ENCODE data around the gene KISS1.

Gene KISS1

DNA sequence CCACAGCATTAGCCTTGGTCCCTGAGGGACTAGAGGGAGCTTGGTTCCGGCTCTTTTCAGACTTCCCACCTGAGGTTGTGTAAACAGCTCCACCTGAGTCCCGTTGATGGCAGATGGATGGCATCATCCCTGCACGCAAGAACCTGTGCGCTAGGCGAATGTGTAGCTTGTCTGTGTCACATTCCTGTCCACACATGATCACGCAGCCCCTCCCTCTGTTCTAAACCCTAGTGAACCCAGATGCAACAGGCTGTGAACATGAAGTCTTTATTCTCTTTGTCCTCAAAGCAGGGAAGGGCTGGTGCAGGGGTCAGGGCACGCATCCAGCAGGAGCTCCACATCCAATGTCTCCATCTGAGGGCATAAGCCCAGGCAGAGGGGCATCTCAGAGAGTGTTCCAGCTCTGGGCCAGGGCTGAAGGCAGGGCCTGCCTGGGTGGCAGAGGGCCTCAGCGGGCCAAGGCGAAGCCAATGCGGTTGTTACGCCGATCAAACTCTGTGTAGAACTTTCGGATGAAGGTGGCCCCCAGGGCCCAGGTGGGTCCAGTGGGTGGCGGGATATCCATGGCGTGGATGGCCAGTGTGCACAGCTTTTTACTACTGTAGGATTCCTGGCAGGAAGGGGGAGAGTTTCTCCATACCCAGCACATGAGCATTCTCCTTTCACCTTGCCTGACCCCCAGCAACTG lies 41.6 kb downstream of the KISS1 start:
- no peak for DNase-seq (ENCODE audit: low spot score)

DNA sequence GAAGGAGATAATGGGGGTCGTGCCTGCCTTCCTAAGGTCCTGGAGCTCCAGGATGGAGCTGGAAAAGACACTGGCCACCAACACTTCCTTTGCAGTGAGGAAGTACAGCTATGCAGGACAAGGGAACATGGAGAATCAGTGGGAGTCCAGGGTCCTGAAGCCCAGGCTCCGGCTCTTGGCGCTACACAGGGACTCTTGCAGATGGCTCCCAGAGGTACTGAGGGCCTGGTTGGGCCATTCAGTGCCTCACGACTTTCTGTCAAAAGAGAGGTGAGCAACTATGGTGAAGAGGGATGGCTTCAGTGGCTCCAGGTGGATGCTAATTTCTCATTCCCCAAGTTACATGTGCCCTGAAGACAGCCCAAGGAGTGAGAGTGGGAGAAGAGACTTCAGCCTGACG lies 42.6 kb downstream of the KISS1 start:
- DNase-seq (ENCODE audit: low spot score) = no peak

DNA sequence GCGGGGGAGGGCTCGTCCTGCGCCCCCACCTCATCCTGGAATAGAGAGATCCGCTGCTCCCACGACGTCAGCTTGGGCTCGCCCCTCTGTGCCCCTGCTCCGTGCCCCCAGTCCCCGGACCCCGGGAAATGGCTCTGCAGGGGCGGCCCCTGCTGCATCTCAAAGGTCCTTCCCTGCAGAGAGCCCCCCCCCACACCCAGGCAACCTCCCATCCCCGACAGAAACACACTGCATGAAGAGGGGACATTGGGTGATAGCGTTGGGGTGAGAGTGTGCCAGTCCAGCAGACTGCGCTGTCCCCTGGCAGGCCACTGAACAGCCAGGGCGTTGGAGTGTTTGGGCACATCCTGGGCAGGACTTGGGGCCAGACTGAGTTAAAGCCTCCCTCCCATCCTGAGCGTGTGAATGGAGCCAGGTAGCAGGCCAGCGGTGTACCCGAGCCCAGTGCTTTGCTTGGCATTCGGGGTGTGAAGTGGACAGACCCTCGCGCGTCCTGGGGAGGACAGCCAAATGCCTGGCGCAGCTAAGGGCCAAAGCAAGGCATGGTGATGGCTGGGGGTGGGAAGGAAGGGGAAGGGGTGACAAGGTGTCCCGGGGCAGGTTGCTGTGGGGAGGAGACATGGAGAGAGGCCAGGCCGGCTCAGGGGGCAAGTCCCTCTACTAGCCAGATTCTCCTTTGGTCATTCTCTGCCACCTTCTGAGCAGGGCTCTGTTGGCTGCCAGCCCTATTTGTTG lies 43.8 kb downstream of the KISS1 start:
- DNase-seq (ENCODE audit: low spot score) = no peak

DNA sequence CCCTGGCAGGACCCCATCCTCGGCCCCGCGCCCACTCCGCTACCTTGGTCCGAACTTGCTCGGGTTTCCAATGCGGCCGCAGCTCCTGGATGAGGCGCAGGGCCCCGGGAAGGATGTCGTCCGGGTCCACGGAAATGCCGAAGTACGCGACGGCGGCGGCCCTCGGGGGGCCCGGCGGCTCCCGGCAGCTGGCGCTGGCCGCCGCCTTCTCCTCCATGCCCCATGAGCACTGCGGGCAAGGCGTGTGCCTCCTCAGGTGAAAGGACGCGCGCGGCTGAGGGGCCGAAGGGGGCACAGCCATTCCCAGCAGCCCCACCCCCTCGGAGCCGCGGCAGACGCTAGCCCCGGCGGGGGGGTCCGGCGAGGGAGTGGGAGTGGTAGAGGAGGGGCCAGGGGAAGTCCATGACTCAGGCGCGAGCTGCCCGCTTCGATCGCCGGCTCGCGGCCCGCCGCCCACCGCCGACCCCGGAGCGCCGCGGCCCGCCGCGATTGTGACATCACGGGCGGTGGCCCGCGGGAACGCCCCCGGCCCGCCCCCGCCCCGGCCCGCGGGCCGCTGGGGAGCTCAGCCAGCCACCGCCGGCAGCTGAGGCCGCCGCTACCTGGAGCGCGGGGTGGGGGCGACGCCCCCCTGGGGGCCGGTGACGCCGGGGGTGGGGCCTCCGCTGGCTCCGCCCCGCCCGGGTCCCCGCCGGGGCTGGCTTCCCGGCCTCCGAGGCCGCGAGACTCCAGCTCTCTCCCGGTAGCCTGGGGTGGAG lies 44.6 kb downstream of the KISS1 start, which contains the start of gene ETNK2:
TSS of gene ETNK2 (minus strand) at position 493 of the 758 bp plus-strand sequence. CDS start at position 301, 192 bp downstream.
- no peak for DNase-seq (ENCODE audit: low spot score)

DNA sequence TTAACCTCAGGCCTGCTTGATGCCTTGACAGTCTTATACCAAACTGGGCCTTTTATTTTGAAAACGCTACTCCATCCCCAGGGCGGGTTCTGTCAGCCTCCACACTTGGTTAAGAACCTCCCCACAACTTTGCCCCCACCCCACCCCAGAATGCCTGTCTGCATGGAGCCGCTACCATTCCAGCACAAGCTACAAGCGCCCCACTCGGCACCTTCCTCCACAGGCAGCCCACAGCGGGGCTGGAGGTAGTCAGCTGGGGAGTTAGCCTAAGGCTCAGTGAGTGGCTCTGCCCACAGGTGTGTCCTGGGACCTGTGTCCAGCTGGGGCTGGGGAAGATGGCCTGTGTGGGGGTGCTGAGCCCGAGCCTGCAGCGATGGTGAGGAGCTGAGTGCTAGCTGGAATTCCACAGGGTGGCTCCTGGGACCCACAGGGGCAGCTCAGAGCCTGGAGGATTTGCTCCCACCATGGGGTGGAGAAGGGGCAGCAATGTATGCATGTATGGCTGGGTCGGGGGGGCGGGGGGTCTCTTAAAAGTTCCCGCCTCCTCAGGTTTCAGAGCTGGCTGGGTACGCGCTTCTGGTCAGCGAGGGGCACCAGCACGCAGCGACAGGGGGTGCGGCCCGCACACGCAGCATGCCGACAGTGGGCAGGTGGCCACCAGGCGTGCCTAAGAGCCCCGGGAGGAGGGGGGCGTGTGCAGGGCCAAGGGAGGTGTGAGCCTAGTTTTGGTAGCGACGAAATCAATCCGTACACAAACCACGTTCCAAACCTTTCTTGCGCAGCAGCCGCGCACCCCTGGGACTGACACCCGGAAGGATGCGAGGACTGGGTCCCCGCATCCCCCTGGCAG lies 45.4 kb downstream of the KISS1 start:
- no peak for DNase-seq (ENCODE audit: low spot score)

DNA sequence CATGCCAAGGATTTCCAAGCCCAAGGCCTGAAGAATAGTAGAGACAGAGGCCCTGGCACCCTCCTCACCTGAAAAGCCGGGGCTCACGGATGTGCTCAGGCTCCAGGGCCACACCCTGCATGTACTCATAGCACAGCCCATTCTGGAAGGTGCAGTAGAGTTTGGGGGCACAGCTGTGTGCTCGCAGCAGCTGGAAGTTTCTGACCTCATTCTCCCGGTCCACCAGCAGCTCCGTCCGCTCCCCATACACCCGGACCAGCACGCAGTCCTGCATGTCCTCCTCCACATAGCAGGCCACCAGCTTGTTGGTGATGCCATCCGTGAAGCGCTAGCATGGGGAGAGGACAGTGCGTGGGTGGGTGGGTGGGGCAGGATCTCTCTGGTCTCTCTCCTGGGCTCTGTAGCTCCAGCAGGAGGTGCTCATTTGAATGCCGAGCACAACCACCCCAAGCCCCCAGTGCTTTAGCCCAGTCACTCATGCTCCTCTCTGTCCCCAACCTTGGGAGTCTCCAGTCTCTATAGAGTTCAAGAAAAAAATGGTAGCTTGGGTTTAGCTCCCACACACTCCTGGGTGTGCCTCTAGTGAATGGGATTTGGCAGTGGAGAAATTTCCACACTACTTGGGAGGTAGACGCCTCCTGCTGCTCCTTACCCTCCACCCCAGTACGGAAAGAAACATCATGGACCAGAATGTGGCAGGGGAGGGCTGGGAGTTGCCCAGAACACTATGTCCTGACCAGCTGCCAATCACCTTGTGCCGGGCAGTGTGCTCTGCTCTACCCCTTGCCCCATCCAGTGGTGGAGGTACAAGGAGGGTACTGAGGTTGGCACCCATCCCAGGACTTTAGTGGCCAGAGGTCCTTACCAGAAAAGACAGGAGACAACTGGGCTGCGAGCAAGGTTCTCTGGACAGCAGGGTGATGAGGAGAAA lies 46.4 kb downstream of the KISS1 start:
- no peak for DNase-seq (ENCODE audit: low spot score)

DNA sequence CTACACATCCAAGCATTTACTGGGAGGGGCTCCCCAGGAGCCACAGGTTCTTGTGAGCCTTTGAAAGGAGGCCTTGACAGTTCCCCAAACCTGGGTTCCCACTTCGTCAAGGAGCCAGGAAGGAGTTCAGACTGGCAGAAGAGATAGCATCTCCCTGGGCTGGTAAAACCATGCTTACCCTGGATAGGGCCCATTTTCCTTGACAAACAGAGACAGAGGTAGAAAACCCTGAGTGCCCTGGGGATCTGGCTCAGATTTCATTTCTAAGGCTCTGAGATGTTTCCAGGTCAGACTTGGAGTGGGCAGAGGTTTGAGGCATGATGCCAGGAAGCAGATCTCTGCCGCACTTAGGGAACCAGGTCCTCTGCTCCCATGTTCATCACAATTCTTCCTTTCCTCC lies 47.2 kb downstream of the KISS1 start:
- DNase-seq (ENCODE audit: low spot score) = no peak

DNA sequence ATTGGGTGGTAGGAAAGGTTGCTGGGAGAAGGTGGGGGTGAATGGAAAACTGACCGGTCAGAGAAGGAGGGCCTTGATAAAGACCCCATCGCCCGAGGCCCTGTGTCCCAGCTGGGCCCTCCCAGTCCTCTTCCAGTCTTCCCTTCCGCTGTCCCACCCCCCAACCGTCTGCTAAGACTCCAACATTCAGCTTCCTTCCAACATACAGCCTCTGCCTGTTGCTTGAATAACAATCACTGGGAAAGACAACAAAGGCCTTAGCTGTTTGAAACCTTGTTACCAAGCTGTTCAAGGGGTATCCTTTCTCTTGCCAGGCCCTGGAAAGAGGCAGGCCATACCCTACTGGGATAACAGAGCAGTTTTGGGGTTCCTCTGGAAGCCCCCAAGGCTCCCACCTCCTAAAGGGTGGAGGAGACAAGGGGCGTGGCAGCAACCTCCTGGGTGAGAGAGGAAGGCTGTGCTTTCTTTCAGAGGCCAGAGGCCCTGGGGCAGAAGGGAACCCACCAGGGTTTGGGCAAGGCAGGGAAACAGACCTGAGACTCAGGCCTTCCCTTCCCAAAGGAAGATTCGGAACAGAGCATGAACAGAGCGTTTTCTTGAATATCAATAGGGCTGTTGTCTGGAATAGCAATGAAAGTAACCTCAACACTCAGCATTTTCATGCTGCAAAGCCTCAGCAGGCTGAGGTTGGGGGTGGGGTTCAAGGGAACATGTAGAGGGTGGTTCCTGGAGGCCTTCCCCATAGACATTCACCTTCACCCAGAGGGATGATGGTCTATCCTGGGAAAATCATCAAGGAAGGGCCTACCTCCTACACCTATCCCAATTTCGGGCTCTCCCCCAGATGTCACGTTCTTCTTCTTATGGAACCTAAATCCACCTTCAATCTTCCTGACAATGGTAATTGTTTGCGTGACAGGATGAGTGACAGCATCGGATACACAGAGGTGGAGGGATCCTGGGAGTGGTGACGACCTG lies 48.6 kb downstream of the KISS1 start:
- DNase-seq (ENCODE audit: low spot score) = no peak

DNA sequence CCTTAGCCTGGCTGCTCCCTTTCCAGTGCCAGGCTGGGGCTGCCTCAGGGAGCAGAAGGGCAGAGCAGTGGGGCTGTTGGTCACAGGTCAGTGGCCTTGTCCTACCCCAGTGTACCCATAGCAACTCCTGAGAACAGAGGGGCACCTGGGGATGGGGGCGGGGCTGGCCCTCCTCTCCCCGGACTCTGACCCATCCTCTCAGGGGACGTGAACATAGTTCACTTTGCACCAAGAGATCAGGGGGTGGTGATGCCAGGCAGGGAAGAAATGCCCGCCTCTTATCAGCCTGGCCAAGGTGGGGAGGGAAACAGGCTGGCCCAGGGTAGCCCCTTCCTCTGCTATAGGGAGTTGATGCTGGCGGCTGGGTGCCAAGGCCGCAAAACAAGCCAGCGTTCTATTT lies 49.3 kb downstream of the KISS1 start:
- DNase-seq (ENCODE audit: low spot score) = no peak

DNA sequence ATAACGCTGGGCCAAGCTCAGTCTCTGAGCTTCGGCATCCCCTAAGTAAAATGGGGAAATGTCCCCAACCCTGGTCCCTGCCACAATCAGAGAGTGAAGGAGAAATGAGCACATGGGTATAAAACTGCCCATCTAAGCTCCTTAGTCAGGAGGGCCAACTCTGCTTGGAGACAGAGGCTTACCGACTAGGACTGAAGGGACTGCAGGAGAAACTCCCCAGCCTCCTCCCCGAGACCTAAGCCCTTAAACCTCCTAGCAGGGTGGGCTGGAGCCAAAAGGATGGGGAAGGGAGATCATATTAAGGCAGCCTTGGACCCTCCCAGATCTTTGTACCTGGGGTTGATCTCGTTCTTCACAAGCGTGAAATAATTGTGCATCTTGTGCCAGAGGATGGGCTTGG lies 50.0 kb downstream of the KISS1 start:
- no peak for DNase-seq (ENCODE audit: low spot score)

DNA sequence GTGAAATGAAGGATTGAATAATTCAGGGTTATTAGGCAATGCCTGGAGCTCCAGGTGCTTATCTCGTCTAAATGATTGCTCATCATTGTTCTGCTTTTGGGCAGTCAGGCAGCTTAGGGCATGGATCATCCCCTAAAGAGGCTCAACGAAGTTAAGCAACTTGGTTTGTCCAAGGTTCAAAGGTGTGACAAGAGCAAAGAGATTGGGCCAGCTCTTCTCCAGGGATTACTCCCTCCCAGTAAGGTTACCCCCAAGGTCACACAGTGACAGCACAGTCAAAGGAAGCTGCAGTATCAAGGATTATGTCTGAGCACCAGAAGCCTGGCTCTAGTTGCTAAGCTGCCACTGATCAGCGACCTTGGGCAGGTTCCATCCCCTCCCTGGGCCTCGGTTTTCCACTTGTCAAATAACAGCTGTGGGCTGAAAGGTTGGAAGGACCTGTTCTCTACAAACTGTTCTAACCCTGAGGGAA lies 51.2 kb downstream of the KISS1 start:
- no peak for DNase-seq (ENCODE audit: low spot score)

DNA sequence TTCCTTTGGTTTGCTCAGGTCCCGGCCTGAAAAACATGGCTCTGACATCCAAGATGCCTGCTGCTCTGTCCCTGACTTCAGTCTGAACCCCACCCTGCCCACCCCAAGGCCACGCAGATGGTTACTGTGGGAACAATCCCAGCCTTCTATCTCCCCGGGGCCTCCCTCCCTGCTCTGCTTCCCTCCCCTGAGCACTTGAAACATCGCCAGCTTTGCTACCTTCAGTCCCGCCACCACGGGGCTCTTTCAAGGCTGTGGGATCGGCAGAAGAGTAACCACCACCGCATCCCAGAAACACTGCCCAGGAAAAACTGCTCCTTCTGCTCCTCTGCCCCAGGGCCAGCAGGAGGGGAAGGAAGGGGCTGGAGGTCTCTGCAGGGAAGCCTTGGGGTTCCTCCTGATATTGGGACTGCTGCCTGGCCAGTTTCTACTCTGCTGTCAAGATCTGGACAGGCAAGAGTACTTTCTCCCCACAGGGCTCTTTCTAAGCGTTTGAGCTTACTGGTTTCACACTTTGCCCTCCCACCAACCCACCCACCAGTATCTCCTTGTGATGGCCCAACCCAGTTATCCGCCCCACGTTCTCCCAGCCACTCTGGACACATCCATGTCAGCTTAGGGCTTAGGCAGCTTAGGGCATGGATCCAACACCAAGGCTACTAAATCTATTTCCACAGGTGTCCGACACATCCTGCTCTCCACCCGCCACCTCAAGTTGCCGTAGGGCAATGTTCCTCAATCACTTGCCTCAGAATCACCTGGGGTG lies 52.8 kb downstream of the KISS1 start:
- no peak for DNase-seq (ENCODE audit: low spot score)

DNA sequence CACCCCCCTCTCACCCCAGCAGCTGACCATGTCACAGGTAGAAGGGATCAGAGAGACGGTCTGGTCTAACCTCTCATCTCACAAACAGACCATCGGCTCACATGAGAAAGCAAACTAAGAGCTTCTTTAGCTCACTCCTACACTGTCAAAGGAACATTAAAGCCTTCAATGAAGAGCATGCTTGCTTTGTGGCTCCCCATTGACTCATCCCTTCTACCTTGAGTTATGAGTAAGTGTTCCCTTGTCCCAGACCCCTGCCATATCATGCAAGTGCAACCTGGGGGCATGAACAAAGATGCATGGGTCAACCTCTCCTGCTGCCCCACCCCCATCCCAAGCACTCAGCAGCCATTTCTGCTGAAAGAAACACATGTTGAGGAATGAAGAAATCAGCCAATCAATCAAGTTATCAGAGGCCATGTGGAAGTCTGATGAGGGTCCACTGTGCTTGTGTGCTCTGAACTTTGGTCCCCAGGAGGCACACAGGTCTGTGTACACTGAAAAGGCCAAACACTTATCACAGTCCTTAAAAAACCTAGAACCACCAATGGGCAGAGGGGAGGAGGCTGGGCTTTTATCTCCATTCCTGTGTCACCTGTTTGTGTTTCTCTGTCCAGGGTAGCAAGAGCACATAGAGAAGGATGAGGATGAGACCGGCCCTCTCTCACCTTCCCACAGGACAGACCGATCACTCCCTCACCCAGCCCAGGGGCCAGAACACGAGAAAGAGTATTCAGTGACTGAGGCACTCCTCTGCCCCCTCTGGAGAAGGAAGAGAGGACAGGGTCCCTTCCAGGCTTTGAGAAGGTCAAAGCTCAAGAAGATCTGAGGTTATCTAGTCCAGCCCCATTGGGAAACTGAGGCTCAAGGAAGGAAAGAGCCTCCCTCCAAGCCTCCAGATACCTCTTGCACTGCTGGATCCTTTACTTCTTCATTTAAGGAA lies 54.0 kb downstream of the KISS1 start:
- DNase-seq (ENCODE audit: low spot score) = no peak

DNA sequence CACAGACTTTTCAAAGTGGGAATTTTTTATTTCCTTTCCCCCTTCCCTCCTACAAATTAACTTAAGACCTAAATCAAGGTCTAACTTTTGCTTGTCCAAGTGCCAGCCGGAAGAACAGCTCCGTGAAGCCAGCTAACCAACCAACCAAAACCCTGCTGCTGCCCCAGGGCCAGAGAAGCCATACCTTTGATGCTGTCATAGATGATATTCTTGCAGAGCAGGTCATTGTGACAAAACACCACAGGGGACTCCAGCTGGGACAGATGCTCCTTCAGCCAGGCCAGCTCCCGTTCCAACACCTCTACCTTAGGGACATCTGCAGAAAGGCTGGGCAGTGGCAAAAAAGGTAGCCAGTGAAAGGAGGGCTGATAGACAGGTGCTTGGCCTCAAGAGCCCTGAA lies 55.2 kb downstream of the KISS1 start:
- no peak for DNase-seq (ENCODE audit: low spot score)
